Neural crest cell (in vitro differentiated cells): ENCODE results near the gene DNAJC2. TPM values are rescaled to one million over a fixed set of nuclear protein-coding genes. Genes with fewer than 3 reads are reported as not detected.

Experiments
- DNase-seq: peaks from one replicate; pipeline ENCODE4 v3.0.0; 2021; ENCODE audit warnings: low read depth, mixed read lengths, low spot score
- H3K27ac Mint-ChIP-seq: one replicate; pipeline ENCODE4 v1.8.0; 2021; ENCODE audit warnings: mild to moderate bottlenecking, mixed read lengths; ENCODE audit not compliant: unreplicated experiment
- H3K27me3 Mint-ChIP-seq: 2 replicates; pipeline ENCODE4 v1.8.0; 2021; ENCODE audit warnings: low read depth, mild to moderate bottlenecking, mixed read lengths
- H3K36me3 Mint-ChIP-seq: 2 replicates; pipeline ENCODE4 v1.8.0; 2021; ENCODE audit warnings: low read depth, mild to moderate bottlenecking, mixed read lengths
- H3K4me1 Mint-ChIP-seq: 2 replicates; pipeline ENCODE4 v1.8.0; 2021; ENCODE audit warnings: mixed read lengths
- H3K4me3 Mint-ChIP-seq: one replicate; pipeline ENCODE4 v1.8.0; 2021; ENCODE audit warnings: mild to moderate bottlenecking, mixed read lengths
- H3K9me3 Mint-ChIP-seq: 2 replicates; pipeline ENCODE4 v1.8.0; 2021; ENCODE audit warnings: mixed read lengths
- total RNA-seq: library from RNA; stranded (reverse); gene quantifications from 2 replicates; pipeline ENCODE4 v1.2.1, GENCODE V29; 2021
- TF ChIP-seq, protein P1 (sequence below): fragments of 200-600 bp; sonication (generic); conservative IDR thresholded peaks from 2 replicates; pipeline ENCODE4 v1.5.0; 2021; ENCODE audit warnings: antibody characterized with exemption, mild to moderate bottlenecking

DNAJC2 gene
- total RNA-seq, 1 donor from 2014 or later = 28.9 TPM

DNA sequence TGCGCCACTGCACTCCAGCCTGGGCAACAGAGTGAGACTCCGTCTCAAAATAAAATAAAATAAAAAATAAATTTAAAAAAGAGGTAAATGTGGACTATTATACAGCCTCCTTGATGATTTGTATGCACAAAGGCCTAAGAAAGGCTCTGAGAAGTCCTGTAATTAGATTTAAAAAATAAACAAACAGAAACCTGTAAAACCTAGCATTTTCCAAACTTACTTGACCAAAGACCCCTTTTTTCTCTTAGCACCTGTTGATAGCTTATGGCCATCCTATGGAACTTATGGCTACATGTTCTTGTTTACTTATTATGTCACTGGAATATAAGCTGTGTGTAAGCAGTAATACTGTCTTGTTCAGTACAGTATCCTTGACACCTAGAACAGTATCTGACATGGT lies 5.7 kb downstream of the DNAJC2 start:
- no peak for DNase-seq
- TF ChIP-seq, protein P1, sequence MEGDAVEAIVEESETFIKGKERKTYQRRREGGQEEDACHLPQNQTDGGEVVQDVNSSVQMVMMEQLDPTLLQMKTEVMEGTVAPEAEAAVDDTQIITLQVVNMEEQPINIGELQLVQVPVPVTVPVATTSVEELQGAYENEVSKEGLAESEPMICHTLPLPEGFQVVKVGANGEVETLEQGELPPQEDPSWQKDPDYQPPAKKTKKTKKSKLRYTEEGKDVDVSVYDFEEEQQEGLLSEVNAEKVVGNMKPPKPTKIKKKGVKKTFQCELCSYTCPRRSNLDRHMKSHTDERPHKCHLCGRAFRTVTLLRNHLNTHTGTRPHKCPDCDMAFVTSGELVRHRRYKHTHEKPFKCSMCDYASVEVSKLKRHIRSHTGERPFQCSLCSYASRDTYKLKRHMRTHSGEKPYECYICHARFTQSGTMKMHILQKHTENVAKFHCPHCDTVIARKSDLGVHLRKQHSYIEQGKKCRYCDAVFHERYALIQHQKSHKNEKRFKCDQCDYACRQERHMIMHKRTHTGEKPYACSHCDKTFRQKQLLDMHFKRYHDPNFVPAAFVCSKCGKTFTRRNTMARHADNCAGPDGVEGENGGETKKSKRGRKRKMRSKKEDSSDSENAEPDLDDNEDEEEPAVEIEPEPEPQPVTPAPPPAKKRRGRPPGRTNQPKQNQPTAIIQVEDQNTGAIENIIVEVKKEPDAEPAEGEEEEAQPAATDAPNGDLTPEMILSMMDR = no peak
- no peak overlapping the region for H3K27ac Mint-ChIP-seq
- H3K4me3 Mint-ChIP-seq = no peak overlapping the region
- H3K27me3 Mint-ChIP-seq = no peaks in the 10 kb centered on the region
- H3K4me1 Mint-ChIP-seq = peaks cover 25% of the 10 kb centered on the region
- H3K36me3 Mint-ChIP-seq = peaks cover 18% of the 10 kb centered on the region
- no peaks in the 10 kb centered on the region for H3K9me3 Mint-ChIP-seq

DNA sequence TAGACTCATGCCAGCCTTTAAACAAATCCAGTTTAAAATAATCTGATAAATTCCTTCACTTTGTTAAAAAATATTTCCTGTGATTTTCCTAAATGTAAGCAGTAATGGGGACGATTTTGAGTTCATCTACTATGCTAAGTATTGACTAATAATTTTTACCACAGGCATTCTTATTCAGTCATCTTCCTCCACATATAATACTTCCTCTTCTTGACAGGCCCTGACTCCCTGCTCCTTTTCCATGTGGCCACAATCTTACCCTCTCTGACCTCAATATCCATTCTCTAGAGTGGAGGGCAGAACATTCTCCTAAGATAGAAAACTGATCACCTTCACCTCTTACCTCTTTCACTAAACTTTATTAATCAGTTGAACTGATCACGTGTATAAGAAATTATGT lies 7.8 kb downstream of the DNAJC2 start:
- peaks cover 18% of the 10 kb centered on the region for H3K36me3 Mint-ChIP-seq
- no peak for DNase-seq
- H3K4me3 Mint-ChIP-seq = no peak overlapping the region
- H3K27me3 Mint-ChIP-seq = no peaks in the 10 kb centered on the region
- no peaks in the 10 kb centered on the region for H3K9me3 Mint-ChIP-seq
- no peak overlapping the region for H3K27ac Mint-ChIP-seq
- TF ChIP-seq, protein P1 = no peak
- peaks cover 17% of the 10 kb centered on the region for H3K4me1 Mint-ChIP-seq

DNA sequence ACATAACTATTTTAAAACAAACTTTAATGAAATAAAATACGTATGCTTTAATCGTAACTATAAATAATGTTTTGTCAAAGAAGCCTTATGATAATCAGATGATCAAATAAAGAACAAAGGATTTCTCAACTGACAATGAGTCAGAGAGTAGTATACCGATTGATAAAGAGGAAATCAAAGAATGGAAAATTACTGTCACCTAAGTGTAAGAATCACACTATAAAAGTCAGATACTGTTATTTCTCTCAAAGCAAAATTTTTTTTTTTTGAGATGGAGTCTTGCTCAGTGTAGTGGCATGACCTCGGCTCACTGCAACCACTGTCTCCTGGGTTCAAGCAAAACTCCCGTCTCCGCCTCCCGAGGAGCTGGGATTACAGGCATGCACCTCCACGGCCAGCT lies 18.8 kb downstream of the DNAJC2 start:
- no peaks in the 10 kb centered on the region for H3K4me1 Mint-ChIP-seq
- no peaks in the 10 kb centered on the region for H3K9me3 Mint-ChIP-seq
- H3K36me3 Mint-ChIP-seq = peaks cover 9% of the 10 kb centered on the region
- H3K27me3 Mint-ChIP-seq = no peaks in the 10 kb centered on the region
- TF ChIP-seq, protein P1 = no peak
- H3K27ac Mint-ChIP-seq = no peak overlapping the region
- DNase-seq = no peak
- H3K4me3 Mint-ChIP-seq = no peak overlapping the region

DNA sequence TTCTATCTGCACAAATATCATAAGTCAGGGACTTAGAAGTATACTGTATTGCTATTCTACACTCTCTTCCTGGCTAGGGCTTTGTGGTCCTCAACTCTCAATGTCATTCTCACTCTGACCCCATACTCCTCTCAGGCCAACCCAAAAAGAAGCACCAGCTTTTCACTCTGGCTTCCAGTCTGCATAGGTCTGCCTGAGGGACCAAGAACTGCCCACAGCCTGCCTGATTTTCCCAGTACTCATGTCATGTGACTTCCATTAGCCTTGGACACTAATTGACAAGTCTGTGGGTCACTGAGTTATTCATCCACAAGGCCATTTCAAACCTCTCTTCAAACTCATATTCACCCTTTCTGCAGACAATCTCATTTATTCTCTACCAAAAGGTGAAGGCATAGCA lies 27.6 kb downstream of the DNAJC2 start:
- H3K4me3 Mint-ChIP-seq = no peak overlapping the region
- TF ChIP-seq, protein P1 = no peak

DNA sequence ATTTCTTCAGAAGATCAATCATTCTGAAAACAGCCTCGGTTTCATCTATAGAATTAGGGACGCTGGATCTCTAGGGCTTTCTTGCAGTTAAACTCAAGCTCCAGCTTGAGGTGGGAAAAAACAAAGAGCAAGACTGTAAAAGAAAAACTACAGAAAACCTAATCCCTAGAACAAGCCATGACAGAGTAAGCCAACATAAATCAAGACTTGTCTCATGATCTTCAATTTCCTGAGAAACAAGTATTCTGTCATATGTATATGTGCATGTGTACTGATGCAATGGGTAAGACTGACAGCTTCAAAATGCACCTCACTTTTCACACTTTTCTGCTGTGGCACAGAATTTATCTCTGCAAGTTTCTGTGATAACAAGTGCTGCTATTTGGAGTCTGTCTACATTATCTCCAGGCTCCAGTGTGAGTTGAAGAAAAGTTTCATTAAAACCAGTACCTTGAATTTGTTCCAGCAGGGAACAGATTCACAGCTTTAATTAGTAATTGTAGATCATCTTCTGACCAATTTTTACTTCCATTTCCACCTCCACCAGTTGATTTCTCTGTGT lies 28.1 kb downstream of the DNAJC2 start:
- H3K27ac Mint-ChIP-seq = no peak overlapping the region
- H3K4me3 Mint-ChIP-seq = no peak overlapping the region
- H3K9me3 Mint-ChIP-seq = no peaks in the 10 kb centered on the region
- H3K27me3 Mint-ChIP-seq = no peaks in the 10 kb centered on the region
- peaks cover 16% of the 10 kb centered on the region for H3K36me3 Mint-ChIP-seq
- DNase-seq = no peak
- H3K4me1 Mint-ChIP-seq = no peaks in the 10 kb centered on the region
- TF ChIP-seq, protein P1 = no peak

More for the DNA sequence above, 27.6 kb downstream of the DNAJC2 start:
- Mint-ChIP-seq H3K9me3 (no peaks in the 10 kb centered on the region), H3K36me3 (peaks cover 16% of the 10 kb centered on the region), H3K4me1 (no peaks in the 10 kb centered on the region), H3K27ac (no peak overlapping the region), H3K27me3 (no peaks in the 10 kb centered on the region)
- no peak for DNase-seq
